Hepatocyte (in vitro differentiated cells): ENCODE results near the gene USP22.
"Not testable (repeated sequence)": the region's sequence is repeated elsewhere in the genome, so short reads cannot be mapped to it uniquely, and the experiment has no call there.

Experiments used
- EZH2 ChIP-seq: fragments of 200-600 bp; sonication (generic); IDR thresholded peaks from 2 replicates; pipeline ENCODE4 v1.6.1; 2016; ENCODE audit warnings: antibody characterized with exemption, mild to moderate bottlenecking, borderline replicate concordance
- EZH2phosphoT487 ChIP-seq: fragments of 200-600 bp; sonication (generic); IDR thresholded peaks from one replicate; pipeline ENCODE4 v1.6.1; 2018; ENCODE audit warnings: antibody characterized with exemption, mild to moderate bottlenecking, low read depth, moderate library complexity; ENCODE audit not compliant: unreplicated experiment, severe bottlenecking
- TF ChIP-seq, protein P1 (sequence below): fragments of 200-600 bp; sonication (generic); IDR thresholded peaks from 2 replicates; pipeline ENCODE4 v1.5.1; 2016; ENCODE audit warnings: antibody characterized with exemption, mild to moderate bottlenecking; ENCODE audit not compliant: poor library complexity

DNA sequence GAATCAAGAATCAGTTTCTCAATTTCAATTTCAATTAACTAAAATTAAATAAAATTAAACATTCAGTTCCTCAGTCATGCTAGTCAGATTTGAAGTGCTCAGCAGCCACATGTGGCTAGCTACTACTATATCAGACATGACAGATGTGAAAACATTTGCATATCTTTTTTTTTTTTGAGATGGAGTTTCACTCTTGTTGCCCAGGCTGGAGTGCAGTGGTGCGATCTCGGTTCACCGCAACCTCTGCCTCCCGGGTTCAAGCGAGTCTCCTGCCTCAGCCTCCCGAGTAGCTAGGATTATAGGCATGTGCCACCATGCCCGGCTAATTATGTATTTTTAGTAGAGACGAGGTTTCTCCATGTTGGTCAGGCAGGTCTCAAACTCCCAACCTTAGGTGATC lies 10.2 kb upstream of the USP22 start:
- TF ChIP-seq, protein P1, sequence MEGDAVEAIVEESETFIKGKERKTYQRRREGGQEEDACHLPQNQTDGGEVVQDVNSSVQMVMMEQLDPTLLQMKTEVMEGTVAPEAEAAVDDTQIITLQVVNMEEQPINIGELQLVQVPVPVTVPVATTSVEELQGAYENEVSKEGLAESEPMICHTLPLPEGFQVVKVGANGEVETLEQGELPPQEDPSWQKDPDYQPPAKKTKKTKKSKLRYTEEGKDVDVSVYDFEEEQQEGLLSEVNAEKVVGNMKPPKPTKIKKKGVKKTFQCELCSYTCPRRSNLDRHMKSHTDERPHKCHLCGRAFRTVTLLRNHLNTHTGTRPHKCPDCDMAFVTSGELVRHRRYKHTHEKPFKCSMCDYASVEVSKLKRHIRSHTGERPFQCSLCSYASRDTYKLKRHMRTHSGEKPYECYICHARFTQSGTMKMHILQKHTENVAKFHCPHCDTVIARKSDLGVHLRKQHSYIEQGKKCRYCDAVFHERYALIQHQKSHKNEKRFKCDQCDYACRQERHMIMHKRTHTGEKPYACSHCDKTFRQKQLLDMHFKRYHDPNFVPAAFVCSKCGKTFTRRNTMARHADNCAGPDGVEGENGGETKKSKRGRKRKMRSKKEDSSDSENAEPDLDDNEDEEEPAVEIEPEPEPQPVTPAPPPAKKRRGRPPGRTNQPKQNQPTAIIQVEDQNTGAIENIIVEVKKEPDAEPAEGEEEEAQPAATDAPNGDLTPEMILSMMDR = not testable (repeated sequence)
- TF ChIP-seq EZH2phosphoT487, EZH2: not testable (repeated sequence)
